Testis (tissue), 3 donors: ENCODE data around the gene SIPA1L3. TPM values are rescaled to one million over a fixed set of nuclear protein-coding genes. Genes with fewer than 3 reads are reported as not detected.

Experiments
- DNase-seq: peaks from one replicate; pipeline ENCODE4 v3.0.0-alpha.2; 2019
- H3K27ac ChIP-seq, 2 donors: fragments of 200-600 bp; sonication (generic); one replicate each; pipeline ENCODE4 v1.5.1; 2019
- H3K27me3 ChIP-seq: fragments of 200-600 bp; sonication (generic); one replicate; pipeline ENCODE4 v1.5.1; 2019
- H3K36me3 ChIP-seq: fragments of 200-600 bp; sonication (generic); one replicate; pipeline ENCODE4 v1.5.1; 2017; ENCODE audit warnings: low read depth; ENCODE audit errors: missing control alignments
- H3K4me1 ChIP-seq: fragments of 200-600 bp; sonication (generic); one replicate; pipeline ENCODE4 v1.5.1; 2019
- H3K4me3 ChIP-seq, 2 donors: fragments of 200-600 bp; sonication (generic); one replicate each; pipeline ENCODE4 v1.5.1; 2017 to 2019
- H3K9me3 ChIP-seq: fragments of 200-600 bp; sonication (generic); one replicate; pipeline ENCODE4 v1.5.1; 2017
- CTCF ChIP-seq, 3 experiments: fragments of 450-650 bp in 2 of 3; fragments of 200-600 bp in 1 of 3; sonication (generic) in 1 of 3; IDR thresholded peaks; one replicate each; pipeline ENCODE4 v1.5.1; 2016 to 2019; ENCODE audit warnings: antibody characterized with exemption in 3 of 3, mild to moderate bottlenecking in 2 of 3, moderate library complexity in 1 of 3
- POLR2A ChIP-seq: fragments of 450-650 bp; IDR thresholded peaks from one replicate; pipeline ENCODE4 v1.6.1; 2017; ENCODE audit warnings: antibody characterized with exemption, mild to moderate bottlenecking, moderate library complexity
- WGBS, 2 donors: methylation state at CpG; one replicate each; pipeline ENCODE4 v1.1.5; 2018; 5-methylcytosine and 5-hydroxymethylcytosine counted together
- intact Hi-C: fragments of 100-400 bp; cut with DNase I; formaldehyde crosslinking; loops from one replicate; pipeline ENCODE4 v1.15.1; 2023; ENCODE audit warnings: low total_unique reads
- polyA plus RNA-seq: library from polyadenylated mRNA; stranded (reverse); fragments of 350-450 nt; fragmentation: Illumina TruSeq; extraction: RNeasy Lipid Tissue Mini Kit (QIAGEN cat#74804); gene quantifications from one replicate; pipeline ENCODE4 v1.2.3, GENCODE V29; 2014; ENCODE audit warnings: low read depth, low replicate concordance; ENCODE audit not compliant: insufficient read depth
- total RNA-seq, 2 donors: library from RNA; depleted of rRNA; stranded (reverse); fragments of >200 nt; gene quantifications; one replicate each; pipeline ENCODE4 v1.2.3, GENCODE V29; 2016

Gene SIPA1L3
- total and polyA plus RNA-seq, 3 donors from 2014 or later: 21.1 to 47.6 (median 43.7) TPM

GRCh38 chr19:38145623-38146022 is 238.6 kb downstream of the SIPA1L3 start:
- TF ChIP-seq POLR2A (no peak), CTCF (IDR thresholded peaks at IDR 0.05) (no peak)
- Histone ChIP-seq H3K9me3 (no peaks in the 10 kb centered on the region), H3K27me3 (no peaks in the 10 kb centered on the region), H3K4me1 (no peaks in the 10 kb centered on the region), H3K27ac (no peak overlapping the region), H3K4me3 (no peak overlapping the region), H3K36me3 (no peaks in the 10 kb centered on the region)
- WGBS, 2 donors: 79 to 82% methylated on average over 4 of the region's 4 CpGs
- DNase-seq: peak; percentile 60
- intact Hi-C loops: no loop called here

- Histone ChIP-seq H3K27ac (no peak overlapping the region), H3K27me3 (no peaks in the 10 kb centered on the region), H3K9me3 (no peaks in the 10 kb centered on the region), H3K4me3 (no peak overlapping the region), H3K36me3 (no peaks in the 10 kb centered on the region), H3K4me1 (no peaks in the 10 kb centered on the region)
- DNase-seq: no peak
- 93 to 95% methylated on average over 9 of the region's 9 CpGs for WGBS, 2 donors
- intact Hi-C loops: no loop called here
- no peak for TF ChIP-seq CTCF (IDR thresholded peaks at IDR 0.05)
- TF ChIP-seq POLR2A: no peak
Measured at GRCh38 chr19:38148337-38148736, 241.3 kb downstream of the SIPA1L3 start.

GRCh38 chr19:38149661-38150061 is 242.7 kb downstream of the SIPA1L3 start:
- DNase-seq: no peak
- WGBS, 2 donors: 78 to 91% methylated on average over 4 to 6 of the region's 6 CpGs
- intact Hi-C loops: no loop called here
- no peaks in the 10 kb centered on the region for H3K4me1 ChIP-seq
- H3K9me3 ChIP-seq: no peaks in the 10 kb centered on the region
- H3K27me3 ChIP-seq: no peaks in the 10 kb centered on the region
- TF ChIP-seq CTCF (IDR thresholded peaks at IDR 0.05) (no peak), POLR2A (no peak)
- no peak overlapping the region for H3K27ac ChIP-seq
- H3K4me3 ChIP-seq: no peak overlapping the region
- no peaks in the 10 kb centered on the region for H3K36me3 ChIP-seq

GRCh38 chr19:38151242-38151641 is 244.2 kb downstream of the SIPA1L3 start:
- WGBS, 2 donors: 92 to 96% methylated on average over 7 to 9 of the region's 9 CpGs
- H3K36me3 ChIP-seq: no peaks in the 10 kb centered on the region

More at GRCh38 chr19:38151242-38151641, 244.2 kb downstream of the SIPA1L3 start:
- DNase-seq: no peak
- Histone ChIP-seq H3K4me3 (no peak overlapping the region), H3K4me1 (no peaks in the 10 kb centered on the region), H3K27me3 (no peaks in the 10 kb centered on the region), H3K9me3 (no peaks in the 10 kb centered on the region), H3K27ac (no peak overlapping the region)
- intact Hi-C loops: no loop called here
- TF ChIP-seq POLR2A: no peak
- no peak for TF ChIP-seq CTCF (IDR thresholded peaks at IDR 0.05)
